Ovary (tissue), 9 donors: ENCODE measurements around the gene TRABD. TPM values are rescaled to one million over a fixed set of nuclear protein-coding genes. Genes with fewer than 3 reads are reported as not detected.

Experiments
- DNase-seq, 5 donors: peaks; one replicate each; pipeline ENCODE4 v3.0.0-alpha.2; 2019 to 2020
- H3K27ac ChIP-seq, 2 donors: fragments of 200-600 bp; one replicate each; pipeline versions ENCODE4 v1.5.1 to v1.8.0; 2019 to 2022
- H3K27me3 ChIP-seq: fragments of 200-600 bp; one replicate; pipeline ENCODE4 v1.8.0; 2022
- H3K36me3 ChIP-seq: fragments of 200-600 bp; sonication (generic); one replicate; pipeline ENCODE4 v1.5.1; 2019
- H3K4me1 ChIP-seq: one replicate; pipeline ENCODE4 v1.8.1; 2013; ENCODE audit warnings: mild to moderate bottlenecking, moderate library complexity; ENCODE audit not compliant: insufficient read depth
- H3K4me3 ChIP-seq: fragments of 200-600 bp; sonication (generic); one replicate; pipeline ENCODE4 v1.5.1; 2017
- H3K9me3 ChIP-seq, 2 donors: fragments of 200-600 bp in 1 of 2; sonication (generic) in 1 of 2; one replicate each; pipeline versions ENCODE4 v1.5.1 to v1.8.1; 2013 to 2019; ENCODE audit warnings: mild to moderate bottlenecking in 1 of 2, moderate library complexity in 1 of 2
- CTCF ChIP-seq, 3 donors: fragments of 450-650 bp in 2 of 3; fragments of 200-600 bp in 1 of 3; IDR thresholded peaks; one replicate each; pipeline versions ENCODE4 v1.5.1 to v1.8.0; 2016 to 2022; ENCODE audit warnings: antibody characterized with exemption in 3 of 3, mild to moderate bottlenecking in 1 of 3
- EP300 ChIP-seq: sonication (generic); formaldehyde crosslinking; IDR thresholded peaks from one replicate; pipeline ENCODE4 v1.6.1; 2017; ENCODE audit warnings: antibody characterized with exemption
- POLR2A ChIP-seq: fragments of 450-650 bp; IDR thresholded peaks from one replicate; pipeline ENCODE4 v1.6.1; 2017; ENCODE audit warnings: antibody characterized with exemption, mild to moderate bottlenecking, moderate library complexity
- WGBS, 3 donors: extraction: QIAGEN DNeasy Blood & Tissue Kit in 1 of 3; methylation state at CpG; one replicate each; pipeline versions ENCODE4 v1.1.5 to v1.1.7; 2013 to 2017; 5-methylcytosine and 5-hydroxymethylcytosine counted together
- intact Hi-C, 4 donors: fragments of 100-400 bp; cut with DNase I; formaldehyde crosslinking; loops; one replicate each; pipeline versions ENCODE4 v1.11.0 to v1.15.1; 2022 to 2023
- polyA plus RNA-seq, 2 donors: library from polyadenylated mRNA; stranded (reverse); fragments of 200-250 nt in 1 of 2; fragments of 350-450 nt in 1 of 2; fragmentation: Illumina TruSeq in 1 of 2; extraction: RNeasy Lipid Tissue Mini Kit (QIAGEN cat#74804) in 1 of 2; gene quantifications; one replicate each; pipeline ENCODE4 v1.2.3, GENCODE V29; 2013 to 2014
- total RNA-seq, 7 donors: library from RNA; depleted of rRNA in 2 of 7; stranded (reverse); fragments of >200 nt in 2 of 7; fragmentation: NEBNext Ultra II Directional in 3 of 7; extraction: Animal tissue kit (Norgen Biotek cat#: 25700) in 3 of 7; gene quantifications; one replicate each; pipeline versions ENCODE4 v1.1.0 to v1.2.4, GENCODE V29; 2016 to 2023
- donor health status: DM: no; HTN: no; CAD: no; lungs with moderate emphysema.
- donor health status: DM: no; HTN: no; CAD: no.
- donor health status: Bipolar disorder and iron deficiency.
- donor health status: DM: yes; HTN: yes; CAD: no.
- donor health status: DM: no; HTN: no; CAD: no.
- donor health status: DM: yes; HTN: yes; CAD: no.

The TRABD gene
- total and polyA plus RNA-seq, 9 donors = 0.58 to 35.2 (median 26.1) TPM

- peak overlapping the region; percentile 71 for H3K4me3 ChIP-seq
- 12 to 21% (median 16%) methylated on average over 29 to 53 of the region's 53 CpGs for WGBS, 3 donors
- H3K36me3 ChIP-seq = no peaks in the 10 kb centered on the region
- H3K27me3 ChIP-seq = no peaks in the 10 kb centered on the region
- TF ChIP-seq EP300 (no peak), POLR2A (no peak), CTCF (IDR thresholded peaks at IDR 0.05) (no peak)
- intact Hi-C loops = loop anchor here in 2 of 4 donors (10.0 kb wide), 2 partner anchors 259 to 279 kb away; partner anchors contain the start of genes LMF2 (in 1 of the 2), NCAPH2 (in 1 of the 2) and SCO2 (in 1 of the 2)
- peak overlapping the region; percentile 50 to 82 for H3K27ac ChIP-seq
- H3K4me1 ChIP-seq = peaks cover 15% of the 10 kb centered on the region
- peak in 2 of 5 donors; percentile 55 for DNase-seq
- no peaks in the 10 kb centered on the region for H3K9me3 ChIP-seq
These were observed 59.7 kb downstream of the TRABD start for GRCh38 chr22:50245214-50246072.

GRCh38 chr22:50246242-50247175, 60.8 kb downstream of the TRABD start:
- no peaks in the 10 kb centered on the region for H3K9me3 ChIP-seq
- no peak overlapping the region for H3K4me3 ChIP-seq
- 80 to 86% (median 83%) methylated on average over 20 of the region's 20 CpGs for WGBS, 3 donors
- H3K27me3 ChIP-seq = no peaks in the 10 kb centered on the region
- no peaks in the 10 kb centered on the region for H3K36me3 ChIP-seq
- peak overlapping the region in 1 of 2 donors; percentile 50 for H3K27ac ChIP-seq
- peak in 2 of 5 donors; percentile 40 to 43 for DNase-seq
- intact Hi-C loops = loop anchor here in 2 of 4 donors (10.0 kb wide), 2 partner anchors 258 to 278 kb away; partner anchors contain the start of genes LMF2 (in 1 of the 2), NCAPH2 (in 1 of the 2) and SCO2 (in 1 of the 2)
- TF ChIP-seq EP300 = no peak
- no peak for TF ChIP-seq POLR2A
- no peak for TF ChIP-seq CTCF (IDR thresholded peaks at IDR 0.05)
- peaks cover 13% of the 10 kb centered on the region for H3K4me1 ChIP-seq

GRCh38 chr22:50247748-50248147, 62.0 kb downstream of the TRABD start:
- H3K27ac ChIP-seq = no peak overlapping the region
- H3K36me3 ChIP-seq = no peaks in the 10 kb centered on the region
- peaks cover 14% of the 10 kb centered on the region for H3K4me1 ChIP-seq
- no peaks in the 10 kb centered on the region for H3K27me3 ChIP-seq
- 39 to 46% (median 42%) methylated on average over 15 to 16 of the region's 16 CpGs for WGBS, 3 donors
- no peak for TF ChIP-seq POLR2A
- no peak for TF ChIP-seq EP300
- no peak for TF ChIP-seq CTCF (IDR thresholded peaks at IDR 0.05)
- no peaks in the 10 kb centered on the region for H3K9me3 ChIP-seq
- intact Hi-C loops = loop anchor here in 2 of 4 donors (10.0 kb wide), 2 partner anchors 257 to 277 kb away; partner anchors contain the start of genes LMF2 (in 1 of the 2), NCAPH2 (in 1 of the 2) and SCO2 (in 1 of the 2)
- H3K4me3 ChIP-seq = no peak overlapping the region
- DNase-seq = peak in 2 of 5 donors; percentile 51 to 68
